Measurements from ENCODE around the gene FTMT. TPM values are rescaled to one million over a fixed set of nuclear protein-coding genes. Genes with fewer than 3 reads are reported as not detected.

The FTMT gene
- total and polyA plus RNA-seq, 8 donors, result not detected

GRCh38 chr5:121899346-121899745 is 47.7 kb downstream of the FTMT start:
- TF ChIP-seq CTCF (IDR thresholded peaks at IDR 0.05), result no peak
- intact Hi-C loops (cut with DNase I), result no loop called here
- DNase-seq (no peak), FAIRE-seq (no peak), ATAC-seq (no peak)
- Histone ChIP-seq H3K4me3 (no peak overlapping the region), H3K36me3 (no peaks in the 10 kb centered on the region), H3K27me3 (no peaks in the 10 kb centered on the region), H3K9me3 (no peaks in the 10 kb centered on the region), H3K4me1 (no peaks in the 10 kb centered on the region), H3K27ac (no peak overlapping the region)

Other genes starting within 250 kb of the FTMT start
- gene SRFBP1, start 110.1 kb downstream of the FTMT start, total RNA-seq, result 1 to 10 TPM; 2.5 to 7.3 (median 4.5) TPM
- gene SRFBP1, start 110.1 kb downstream of the FTMT start, polyA plus RNA-seq, result 1 to 10 TPM; 1.2 to 2.4 TPM
- 10 to 100 TPM in 1 of 6 donors, 1 to 10 TPM in 5; 1.2 to 14.8 (median 4.7) TPM for gene LOX, start 226.4 kb downstream of the FTMT start, total RNA-seq
- 1 to 10 TPM in 1 of 2 donors, under 1 TPM in 1; 0.65 to 1.4 TPM for gene LOX, start 226.4 kb downstream of the FTMT start, polyA plus RNA-seq